ENCODE results near the gene B3GALNT2.

B3GALNT2 gene

DNA sequence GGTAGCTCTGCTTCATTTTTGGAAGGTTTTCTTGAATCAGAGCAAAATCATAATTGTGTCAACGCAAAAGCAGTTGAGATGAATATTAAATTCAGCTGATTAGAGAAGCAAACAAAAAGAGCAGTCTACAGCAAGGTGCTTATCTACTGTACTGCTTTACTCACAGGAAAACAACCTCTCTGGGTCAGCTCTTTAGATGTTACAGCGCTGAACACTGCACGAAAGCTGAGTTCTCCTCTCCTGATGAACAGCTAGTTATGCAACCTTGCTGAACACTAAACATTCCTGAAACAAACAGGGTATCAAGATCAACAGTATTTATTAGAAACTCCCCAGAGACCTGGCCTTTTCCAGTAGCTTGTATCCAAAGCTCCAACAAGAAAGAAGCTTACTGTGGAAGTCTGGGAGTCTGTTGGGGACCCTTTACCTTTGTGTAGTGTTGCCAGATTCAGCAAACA is 95.7 kb downstream of the B3GALNT2 start:
- DNase-seq: no peak

DNA sequence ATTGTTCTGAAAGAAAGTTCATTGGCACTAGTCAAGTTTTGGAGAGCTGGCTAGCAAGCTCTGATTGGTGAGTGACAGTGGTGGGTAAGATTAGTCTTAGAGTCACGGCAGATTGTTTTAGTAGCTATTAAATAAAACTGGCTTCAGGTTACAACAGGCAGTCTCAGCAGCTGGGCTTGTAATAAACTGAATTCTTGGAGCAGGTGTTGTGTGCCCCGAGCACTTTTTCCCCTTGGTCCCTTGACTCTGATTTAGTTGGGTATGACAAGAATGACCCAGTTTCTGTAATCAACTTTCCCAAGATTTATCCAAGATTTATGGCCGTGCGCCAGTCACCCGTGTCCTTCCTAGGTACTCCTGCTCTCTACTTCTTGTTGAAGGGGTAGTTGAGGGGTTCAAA is 96.8 kb downstream of the B3GALNT2 start:
- no peak for DNase-seq

DNA sequence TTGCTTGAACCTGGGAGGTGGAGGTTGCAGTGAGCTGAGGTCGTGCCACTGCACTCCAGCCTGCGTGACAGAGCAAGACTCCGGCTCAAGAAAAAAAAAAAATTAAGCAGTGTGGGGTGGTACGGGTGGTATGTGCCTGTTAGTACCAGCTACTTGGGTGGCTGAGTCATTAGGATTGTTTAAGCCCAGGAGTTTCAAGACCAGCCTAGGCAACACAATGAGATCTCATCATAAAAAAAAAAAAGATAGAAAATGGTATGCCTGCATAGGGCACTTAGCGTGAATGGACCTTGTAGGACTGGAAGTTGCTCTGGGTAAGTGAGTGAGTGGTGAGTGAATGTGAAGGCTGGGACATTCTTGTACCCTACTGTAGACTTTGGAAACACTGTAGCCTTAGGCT is 100.1 kb downstream of the B3GALNT2 start:
- no peak for DNase-seq

DNA sequence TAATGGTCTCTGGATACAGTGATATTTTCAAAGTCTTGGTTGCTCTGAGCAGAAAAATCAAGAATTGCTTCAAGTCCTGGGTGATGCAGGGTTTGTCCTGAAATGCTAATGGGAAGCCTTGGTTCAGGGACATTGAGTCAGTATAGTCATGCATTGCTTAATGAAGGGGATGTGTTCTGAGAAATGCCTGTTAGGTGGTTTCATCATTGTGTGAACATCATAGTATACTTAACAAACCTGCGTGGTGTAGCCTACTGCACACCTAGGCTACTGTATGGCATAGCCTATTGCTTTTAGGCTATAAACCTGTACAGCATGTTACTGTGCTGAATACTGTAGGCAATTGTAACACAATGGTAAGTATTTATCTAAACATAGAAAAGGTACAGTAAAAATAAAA is 100.7 kb downstream of the B3GALNT2 start:
- no peak for DNase-seq

DNA sequence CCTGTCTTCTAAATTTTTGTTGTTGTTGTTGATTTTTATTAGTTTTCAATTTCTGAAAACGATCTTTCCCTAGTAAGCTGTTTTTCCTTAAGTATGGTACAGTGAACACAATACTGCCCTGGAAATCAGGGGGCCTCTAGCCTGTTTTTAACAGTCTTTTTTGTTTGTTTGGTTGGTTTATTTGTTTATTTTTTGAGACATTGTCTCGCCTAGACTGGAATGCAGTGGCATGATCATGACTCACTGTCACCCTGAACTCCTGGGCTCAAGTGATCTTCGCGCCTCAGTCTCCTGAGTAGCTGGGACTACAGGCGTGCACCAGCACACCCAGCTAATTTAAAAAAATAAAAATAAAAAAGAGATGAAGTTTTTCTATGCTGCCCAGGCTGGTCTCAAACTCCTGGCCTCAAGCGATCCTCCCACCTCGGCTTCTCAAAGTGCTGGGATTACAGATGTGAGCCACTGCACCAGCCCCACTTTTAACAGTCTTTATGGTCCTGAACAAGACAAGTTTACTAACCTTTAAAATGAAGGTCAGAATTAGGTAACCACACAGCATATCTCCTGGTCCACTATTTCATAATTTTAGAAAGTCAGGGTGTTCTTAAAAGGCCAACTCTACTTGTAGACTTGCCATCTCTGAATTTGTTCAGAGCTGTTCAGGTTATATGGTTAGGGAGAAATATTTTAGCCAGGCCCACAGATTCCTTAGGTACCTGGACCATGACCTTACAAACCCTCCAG is 101.6 kb downstream of the B3GALNT2 start:
- no peak for DNase-seq

DNA sequence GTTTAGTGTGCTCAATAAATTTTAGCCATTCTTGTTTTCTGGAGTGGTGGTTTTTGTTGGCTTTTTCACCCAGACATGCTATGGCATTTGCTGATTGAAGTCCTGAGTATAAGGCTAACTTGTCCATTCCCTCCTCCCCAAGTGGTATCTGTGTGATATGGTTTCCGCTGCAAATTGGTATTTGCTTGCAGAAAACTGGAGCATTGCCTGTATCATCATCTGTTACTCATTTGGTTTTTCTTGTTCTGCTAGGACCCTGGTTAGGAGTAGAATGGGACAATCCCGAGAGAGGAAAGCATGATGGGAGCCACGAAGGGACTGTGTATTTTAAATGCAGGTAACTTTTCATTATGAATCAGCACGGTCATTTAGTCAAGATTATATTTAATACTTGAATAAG is 103.0 kb downstream of the B3GALNT2 start:
- DNase-seq: no peak

All from activated naive CD4-positive, alpha-beta T cell treated with anti-CD3 and anti-CD28 coated beads, Interleukin-2, amount 50 U/mL, for 16 hours (primary cell).